Cortex of kidney (tissue), 1 donor: ENCODE measurements around the gene NOLC1.

ENCODE experiments used
- DNase-seq: peaks from one replicate; lab custom pipeline; 2025; lab: John Stamatoyannopoulos, UW

NOLC1 gene

DNA sequence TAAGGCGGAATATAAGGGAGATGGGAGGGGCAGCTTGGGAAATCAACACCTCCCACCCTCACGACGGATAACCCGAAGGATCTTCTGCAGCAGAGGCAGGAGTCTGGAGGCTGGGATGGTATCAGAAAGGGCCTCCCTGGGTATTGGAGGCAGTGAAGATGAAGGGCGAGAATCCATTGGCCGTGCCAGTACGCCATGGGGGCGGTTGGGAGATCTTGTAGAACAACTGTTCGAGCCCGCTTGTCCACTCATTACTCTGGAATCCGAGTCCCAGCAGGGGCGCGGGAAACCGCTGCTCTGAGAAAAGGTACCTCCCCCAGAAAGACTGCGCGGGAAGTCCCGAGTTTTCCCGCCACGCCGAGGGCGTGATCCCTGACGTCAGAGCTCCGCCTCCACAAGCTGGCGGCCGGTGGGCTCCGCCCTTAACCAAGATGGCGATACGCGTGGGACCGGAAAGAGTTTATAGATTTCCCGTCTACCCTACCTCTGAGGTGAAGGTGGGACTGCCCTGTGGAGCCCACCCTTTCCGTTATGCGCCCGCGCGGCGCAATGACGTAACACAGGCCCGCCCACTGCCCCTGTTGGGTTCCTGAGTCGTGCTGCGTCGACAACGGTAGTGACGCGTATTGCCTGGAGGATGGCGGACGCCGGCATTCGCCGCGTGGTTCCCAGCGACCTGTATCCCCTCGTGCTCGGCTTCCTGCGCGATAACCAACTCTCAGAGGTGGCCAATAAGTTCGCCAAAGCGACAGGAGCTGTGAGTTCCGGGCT is at the start of gene NOLC1:
TSS of gene NOLC1 (plus strand) at position 616 of the 771 bp plus-strand sequence. CDS start at position 638, 22 bp downstream.
- DNase-seq, result peak; percentile 56

- DNase-seq, result no peak
These were observed 49.8 kb upstream of the NOLC1 start for GRCh38 chr10:102102421-102102820.

- no peak for DNase-seq
These were observed 45.2 kb upstream of the NOLC1 start for GRCh38 chr10:102106998-102107397.

DNA sequence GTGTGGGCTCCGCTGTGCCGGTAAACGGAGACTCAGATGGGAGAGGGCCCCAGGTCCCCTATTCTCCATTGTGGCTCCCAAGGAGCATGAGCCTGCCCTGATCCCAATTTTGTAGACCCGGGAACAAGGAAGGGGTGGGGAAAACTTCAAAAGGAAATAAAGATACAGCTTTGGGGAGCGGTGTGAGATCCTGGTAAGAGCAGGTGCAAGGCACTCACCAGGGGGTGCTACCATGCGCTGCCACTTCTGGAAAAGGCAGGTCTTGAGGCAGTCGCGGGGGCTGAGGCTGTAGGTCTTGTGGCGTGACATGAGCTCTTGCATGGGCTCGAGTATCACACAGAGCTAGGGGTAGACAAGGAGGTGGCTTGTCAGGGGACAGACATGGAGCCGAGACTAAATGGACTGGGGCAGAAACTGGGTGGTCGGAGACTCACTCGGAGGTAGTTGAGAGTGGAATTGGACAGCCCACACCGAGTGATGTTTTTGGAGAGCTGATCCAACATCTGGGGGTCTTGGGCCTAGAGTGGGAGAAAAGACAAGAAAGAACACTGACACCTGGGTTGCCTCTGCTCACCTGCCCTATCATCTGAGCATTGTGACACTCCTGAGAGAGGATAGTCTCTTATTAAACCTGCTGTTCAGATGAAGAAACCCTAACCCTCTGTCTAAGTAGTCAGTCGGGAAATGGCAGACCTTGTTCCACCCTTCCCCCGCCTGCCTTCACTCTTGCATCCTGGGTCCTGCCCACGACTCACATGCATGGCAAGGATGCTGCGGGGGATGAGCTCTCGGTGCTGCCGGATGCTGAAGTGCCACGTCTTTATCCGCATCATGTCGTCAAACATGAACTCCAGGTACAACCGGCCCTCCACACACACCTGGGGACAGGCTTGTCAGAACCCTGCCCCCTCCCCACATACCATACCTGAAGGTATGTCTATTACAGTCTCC is 42.7 kb upstream of the NOLC1 start:
- DNase-seq, result no peak

DNA sequence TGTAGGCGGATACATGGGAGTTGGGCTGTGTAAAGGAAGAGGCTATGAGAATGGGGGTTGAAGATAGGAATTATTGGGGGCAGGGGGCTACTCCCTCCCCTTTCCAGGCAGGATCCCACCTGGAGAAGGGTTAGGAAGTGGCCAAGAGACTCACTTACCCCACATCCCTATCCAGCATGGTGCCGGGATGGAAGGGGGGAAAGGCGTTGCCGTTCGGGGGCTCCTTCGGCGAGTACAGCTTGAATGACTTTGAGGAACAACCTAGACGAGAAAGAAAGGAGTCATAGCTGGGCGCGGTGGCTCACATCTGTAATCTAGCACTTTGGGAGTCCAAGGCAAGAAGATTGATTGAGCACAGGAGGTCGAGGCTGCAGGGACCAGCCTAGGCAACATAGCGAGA is 40.9 kb upstream of the NOLC1 start:
- no peak for DNase-seq

- no peak for DNase-seq
These were observed 39.9 kb upstream of the NOLC1 start for GRCh38 chr10:102112210-102112817.

DNA sequence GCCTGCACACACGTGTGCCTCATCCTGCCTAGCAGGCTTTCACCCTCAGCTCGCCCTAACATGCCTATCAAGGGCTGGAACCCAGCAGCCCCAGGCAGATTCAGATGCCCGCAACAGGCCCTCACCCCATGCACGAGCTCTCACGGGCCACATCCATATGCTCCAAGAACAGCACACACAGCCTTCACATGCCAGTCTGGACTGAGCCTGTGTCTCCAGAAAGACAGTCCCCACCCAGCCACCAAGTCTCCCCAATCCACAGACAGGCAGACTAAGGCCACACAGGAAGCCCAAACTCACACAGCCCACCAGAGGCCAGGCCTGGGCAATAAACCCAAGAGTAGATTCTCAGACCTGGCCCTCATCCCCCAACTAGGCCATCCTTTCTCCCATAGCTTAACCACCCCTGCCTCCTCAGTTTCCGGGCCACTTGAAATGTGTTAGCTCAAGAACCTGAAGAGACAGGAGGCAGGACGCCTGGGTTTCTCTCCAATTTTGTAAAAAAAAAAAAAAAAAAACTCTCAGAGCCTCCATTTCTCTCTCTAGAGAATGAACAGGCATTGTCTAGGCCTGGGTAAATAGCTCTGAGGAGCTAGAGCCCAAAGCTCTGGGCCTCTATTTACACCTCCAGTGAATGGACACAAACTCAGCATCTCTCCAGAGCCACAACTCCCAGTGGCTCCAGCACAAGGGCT is 38.8 kb upstream of the NOLC1 start:
- DNase-seq, result no peak

- no peak for DNase-seq
These were observed 38.0 kb upstream of the NOLC1 start for GRCh38 chr10:102113956-102114857.

DNA sequence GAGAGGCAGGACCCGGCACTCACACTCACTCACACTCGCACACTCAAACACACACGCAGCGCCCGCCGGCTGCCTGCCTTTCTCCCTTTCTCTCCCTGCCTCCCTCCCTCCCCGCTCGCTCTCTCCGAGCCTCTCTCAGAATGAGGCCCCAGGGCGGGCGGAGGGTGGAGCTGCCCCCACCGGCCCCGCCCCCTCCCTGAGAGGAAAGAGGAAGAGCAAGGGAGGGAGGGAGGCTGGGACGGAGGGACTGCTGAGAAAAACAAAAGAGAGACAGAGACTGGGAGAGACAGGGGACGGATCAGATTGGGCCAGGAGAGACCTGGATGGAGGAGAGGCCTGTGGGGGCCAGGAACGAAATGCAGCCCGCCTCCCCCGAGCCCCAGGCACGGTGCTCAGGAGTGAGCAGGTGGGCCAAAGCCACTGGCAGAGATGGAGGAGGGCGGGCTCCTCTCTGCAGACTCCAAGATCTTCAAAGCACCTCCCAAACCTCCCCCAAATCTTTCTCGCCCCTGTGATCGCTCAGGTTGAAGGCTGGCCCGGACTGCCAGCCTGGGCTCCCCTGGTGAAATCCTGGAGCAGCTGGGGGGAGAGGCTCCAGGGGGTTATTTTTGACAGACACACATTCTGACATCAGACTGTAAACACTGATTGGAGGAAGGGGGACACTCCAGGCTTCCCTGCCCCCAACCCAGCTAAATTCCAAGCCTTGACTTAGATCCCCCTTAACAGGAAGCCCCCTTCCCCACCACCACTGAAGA is 37.1 kb upstream of the NOLC1 start:
- DNase-seq, result no peak

DNA sequence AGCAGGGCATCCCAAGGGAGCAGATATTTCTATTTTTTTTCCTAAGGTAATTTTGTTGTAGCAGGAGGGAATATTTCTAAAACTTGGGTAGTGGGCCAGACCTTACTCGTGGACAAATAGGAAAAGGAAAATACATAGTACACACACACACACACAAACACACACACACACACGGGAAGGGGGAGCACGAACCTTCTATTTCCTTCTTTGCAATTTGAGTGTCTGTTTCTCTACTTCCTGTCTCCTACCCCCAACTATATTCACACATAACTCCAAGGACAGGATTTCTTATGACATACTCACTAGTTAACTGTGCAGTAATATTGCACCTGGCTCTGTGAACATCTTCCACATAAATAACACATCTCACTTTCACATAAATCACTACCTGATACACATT is 36.4 kb upstream of the NOLC1 start:
- no peak for DNase-seq

DNA sequence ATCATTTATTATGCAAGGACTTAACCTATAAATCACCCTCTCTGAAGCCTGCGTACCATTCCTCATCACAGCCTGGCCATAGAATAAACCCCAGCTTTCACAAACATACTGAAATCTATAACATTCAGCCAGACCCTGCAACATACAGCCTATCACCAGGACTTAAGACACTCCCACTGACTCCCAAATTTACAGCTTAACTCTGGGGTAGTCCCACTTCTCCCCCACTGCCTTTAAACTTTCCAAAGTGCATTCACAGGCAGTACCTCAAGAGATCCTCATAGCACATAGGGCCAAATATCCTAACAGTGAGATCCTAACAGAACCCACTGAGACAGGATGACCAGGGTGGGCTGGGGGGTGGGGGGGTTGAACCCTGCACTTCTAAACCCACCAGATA is 35.5 kb upstream of the NOLC1 start:
- DNase-seq, result no peak

DNA sequence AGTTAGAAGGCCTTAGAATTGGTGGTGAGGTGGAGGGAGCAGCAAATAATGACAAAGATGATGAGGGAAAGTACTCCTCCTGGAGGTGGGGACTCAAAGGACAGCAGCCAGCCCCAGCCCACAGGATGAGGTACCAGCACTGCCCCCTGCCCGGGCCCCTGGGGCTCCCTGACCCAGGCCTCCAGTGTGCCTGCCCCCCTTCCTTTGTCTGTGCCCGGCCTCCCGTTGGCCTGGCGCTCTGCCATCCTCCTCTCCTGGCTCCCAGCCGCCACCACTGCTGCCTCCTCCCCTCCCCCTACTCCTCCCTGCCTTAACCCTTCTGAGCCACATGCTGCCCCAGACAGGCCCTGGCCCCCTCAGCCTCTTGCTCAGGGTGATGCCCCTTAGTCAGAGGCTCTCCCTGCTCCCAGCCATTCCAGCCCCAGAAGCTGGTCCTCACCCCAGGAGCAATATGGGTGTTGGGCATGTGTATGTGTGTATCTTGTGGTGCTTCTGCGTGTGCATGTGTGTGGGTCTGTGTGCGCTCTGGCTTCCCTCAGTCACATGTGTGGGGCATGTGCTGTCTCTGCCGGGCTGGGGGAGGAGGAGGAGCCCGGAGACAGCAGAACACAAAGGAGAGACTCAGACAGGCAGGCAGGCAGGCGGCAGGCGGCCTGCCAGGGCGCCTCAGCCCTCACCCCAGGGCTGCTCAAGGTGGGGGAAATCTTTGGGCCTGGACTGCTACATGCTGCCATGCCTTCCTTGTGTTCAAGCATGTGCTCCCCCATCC is 34.6 kb upstream of the NOLC1 start:
- no peak for DNase-seq

DNA sequence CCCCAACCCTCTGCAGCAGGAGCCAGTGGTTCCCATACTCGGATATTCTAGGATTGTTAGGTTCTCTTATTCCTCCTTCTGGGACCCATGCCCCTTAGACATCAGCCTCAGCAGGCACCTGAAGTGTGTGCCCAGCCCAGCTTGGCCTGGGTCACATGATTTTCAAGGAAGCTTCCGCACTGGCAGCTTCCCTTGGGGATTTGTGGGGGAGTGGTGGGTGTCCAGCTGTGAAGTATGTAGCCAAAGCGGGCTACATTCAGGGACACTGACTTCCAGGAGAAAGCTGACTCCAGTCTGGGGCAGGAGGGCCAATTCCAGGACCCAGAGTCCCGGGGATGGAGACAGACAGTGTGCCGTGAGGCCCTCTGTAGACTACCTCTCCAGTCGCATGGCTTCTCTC is 33.3 kb upstream of the NOLC1 start:
- DNase-seq, result no peak

DNA sequence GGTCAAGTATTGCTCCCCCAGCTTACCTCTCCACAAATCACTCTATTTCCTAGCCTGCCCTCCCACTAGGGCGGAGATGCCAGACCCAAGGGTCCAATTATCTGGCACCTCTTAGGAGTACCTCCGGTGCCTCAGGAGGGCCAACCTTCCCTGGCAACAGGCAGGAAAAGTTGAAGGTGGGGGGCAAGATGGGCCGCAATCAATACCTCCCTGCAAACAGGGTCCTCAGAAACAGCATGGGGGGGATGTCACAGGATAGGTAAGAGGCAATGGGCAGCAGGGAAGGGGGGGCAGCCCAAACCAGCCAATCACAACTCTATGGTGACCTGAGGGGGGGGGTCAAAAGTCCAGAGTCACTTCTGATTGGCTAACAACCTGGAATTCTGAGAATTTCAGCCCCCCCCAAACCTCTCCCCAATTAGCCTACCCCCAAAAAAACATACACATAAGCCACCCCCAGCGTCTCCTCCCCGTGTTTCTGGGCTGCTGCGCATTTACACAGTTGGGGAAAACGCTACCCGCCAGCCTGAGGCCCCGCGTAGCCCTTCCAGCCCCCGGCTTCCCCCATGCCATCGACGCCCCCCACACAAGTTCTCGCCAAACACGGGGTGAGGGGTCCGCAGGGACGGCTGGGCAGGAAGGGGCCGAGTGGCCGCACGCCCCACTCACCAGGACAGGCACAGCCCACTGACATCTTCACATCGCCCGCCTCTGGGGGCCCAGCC is 32.6 kb upstream of the NOLC1 start:
- DNase-seq, result no peak

DNA sequence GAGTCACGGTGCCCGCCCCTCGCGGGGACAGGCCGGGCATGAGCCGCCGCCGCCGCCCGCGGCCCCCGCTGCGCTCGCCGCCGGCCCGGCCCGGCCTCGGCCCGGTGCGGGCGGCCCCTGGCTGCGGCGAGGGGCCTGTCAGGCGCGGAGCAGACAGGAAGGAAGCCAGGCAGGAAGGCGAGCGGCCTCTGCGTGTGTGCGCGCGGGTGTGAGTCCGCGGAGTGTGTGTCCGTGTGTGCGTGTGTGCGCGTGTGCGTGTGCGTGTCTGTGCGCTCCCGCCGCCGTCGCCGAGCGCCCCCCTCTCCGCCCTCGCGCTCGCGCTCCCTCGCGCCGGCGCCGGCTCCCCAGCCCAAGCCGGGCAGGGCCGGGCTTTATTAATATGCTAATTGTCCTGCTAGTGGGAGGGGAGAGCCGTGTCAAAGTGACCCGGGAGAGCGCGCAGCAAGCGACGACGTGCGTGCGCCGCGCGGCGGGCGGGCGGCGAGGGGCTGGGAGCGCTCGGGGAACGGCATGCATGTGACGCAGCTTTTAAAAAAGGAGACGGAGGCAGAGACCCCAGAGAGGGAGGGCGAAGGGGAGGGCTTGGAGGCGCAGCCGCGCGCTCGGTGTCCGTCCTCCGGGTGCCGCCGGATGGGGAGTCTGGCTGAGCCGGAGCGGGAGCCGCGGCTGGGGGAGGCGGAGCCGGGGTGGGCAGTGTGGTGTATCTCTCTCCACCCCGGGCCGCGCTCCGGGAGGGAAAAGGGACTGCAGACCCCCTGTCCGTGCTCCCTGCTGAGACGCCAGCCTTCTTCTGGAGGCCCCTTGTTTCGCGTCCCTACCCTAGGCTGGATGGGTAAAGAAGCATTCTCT is 31.8 kb upstream of the NOLC1 start, which contains the start of gene LDB1:
TSS of gene LDB1 (minus strand) at position 227 of the 849 bp plus-strand sequence. CDS start 258 bp downstream, outside the sequence.
- DNase-seq, result peak; percentile 79

- DNase-seq, result no peak
These were observed 31.0 kb upstream of the NOLC1 start for GRCh38 chr10:102120991-102121738.
